Pancreas (tissue), 10 donors: ENCODE measurements around the gene ATP7A. TPM values are rescaled to one million over a fixed set of nuclear protein-coding genes. Genes with fewer than 3 reads are reported as not detected.
"Not testable (repeated sequence)": the region's sequence is repeated elsewhere in the genome, so short reads cannot be mapped to it uniquely, and the experiment has no call there.

Experiments
- ATAC-seq, 4 donors: fragments of 200-7000 bp; cut with Tn5 transposase; one replicate each; pipeline versions ENCODE4 v1.8.0 to v1.9.1; 2020; ENCODE audit warnings: mild to moderate bottlenecking in 4 of 4, moderate library complexity in 4 of 4
- DNase-seq, 6 donors: peaks; one replicate each; pipeline ENCODE4 v3.0.0-alpha.2; 2020
- FAIRE-seq: peaks from 2 replicates; lab custom pipeline; 2012; peaks lifted over from hg19 to GRCh38; lab: Jason Lieb, UNC
- H3K27ac ChIP-seq, 4 donors: fragments of 200-600 bp; sonication (generic); 1 replicate in 3 of 4; 2 replicates in 1 of 4; pipeline versions ENCODE4 v1.5.0 to v1.8.0; 2020
- H3K27me3 ChIP-seq, 4 donors: fragments of 200-600 bp; one replicate each; pipeline ENCODE4 v1.8.0; 2021
- H3K36me3 ChIP-seq, 3 donors: fragments of 200-600 bp; sonication (generic) in 1 of 3; one replicate each; pipeline versions ENCODE4 v1.5.0 to v1.8.0; 2020 to 2021
- H3K4me1 ChIP-seq, 3 donors: fragments of 200-600 bp; one replicate each; pipeline ENCODE4 v1.8.0; 2021
- H3K4me3 ChIP-seq, 4 donors: fragments of 200-600 bp; sonication (generic) in 2 of 4; one replicate each; pipeline versions ENCODE4 v1.5.0 to v1.8.0; 2020 to 2021
- H3K9me3 ChIP-seq, 4 donors: fragments of 200-600 bp; one replicate each; pipeline ENCODE4 v1.8.0; 2021
- WGBS, 2 donors: extraction: QIAGEN DNeasy Blood & Tissue Kit; methylation state at CpG; one replicate each; pipeline ENCODE4 v1.1.7; 2013; 5-methylcytosine and 5-hydroxymethylcytosine counted together
- intact Hi-C, 3 donors: fragments of 100-400 bp; cut with DNase I; formaldehyde crosslinking; loops; one replicate each; pipeline versions ENCODE4 v1.11.1 to v1.14.2; 2022
- polyA plus RNA-seq, 2 donors: library from polyadenylated mRNA; stranded (reverse); fragments of 200-250 nt; gene quantifications; one replicate each; pipeline ENCODE4 v1.2.3, GENCODE V29; 2013
- total RNA-seq, 6 donors: library from RNA; stranded (reverse); fragmentation: NEBNext Ultra II Directional in 4 of 6; extraction: Animal tissue kit (Norgen Biotek cat#: 25700) in 4 of 6; gene quantifications; one replicate each; pipeline versions ENCODE4 v1.2.1 to v1.2.4, GENCODE V29; 2021 to 2023
- TF ChIP-seq, protein P1 (sequence below), 4 donors: fragments of 200-600 bp; sonication (generic) in 3 of 4; IDR thresholded peaks; one replicate each; pipeline versions ENCODE4 v1.5.0 to v1.8.0; 2021; ENCODE audit warnings: antibody characterized with exemption in 4 of 4
- donor health status: healthy with polysubstance abuse.
- donor health status: DM: no; HTN: no; CAD: no; lungs with moderate emphysema.
- donor health status: DM: no; HTN: no; CAD: no.
- donor health status: control.
- donor health status: control.
- donor health status: Bipolar disorder and iron deficiency.
- donor health status: DM: yes; HTN: yes; CAD: no.
- donor health status: DM: no; HTN: no; CAD: no.
- donor health status: DM: no; HTN: no; CAD: no.
- donor health status: DM: yes; HTN: yes; CAD: no.

Gene ATP7A
- total and polyA plus RNA-seq, 8 donors, result 1.3 to 7.8 (median 4.1) TPM

DNA sequence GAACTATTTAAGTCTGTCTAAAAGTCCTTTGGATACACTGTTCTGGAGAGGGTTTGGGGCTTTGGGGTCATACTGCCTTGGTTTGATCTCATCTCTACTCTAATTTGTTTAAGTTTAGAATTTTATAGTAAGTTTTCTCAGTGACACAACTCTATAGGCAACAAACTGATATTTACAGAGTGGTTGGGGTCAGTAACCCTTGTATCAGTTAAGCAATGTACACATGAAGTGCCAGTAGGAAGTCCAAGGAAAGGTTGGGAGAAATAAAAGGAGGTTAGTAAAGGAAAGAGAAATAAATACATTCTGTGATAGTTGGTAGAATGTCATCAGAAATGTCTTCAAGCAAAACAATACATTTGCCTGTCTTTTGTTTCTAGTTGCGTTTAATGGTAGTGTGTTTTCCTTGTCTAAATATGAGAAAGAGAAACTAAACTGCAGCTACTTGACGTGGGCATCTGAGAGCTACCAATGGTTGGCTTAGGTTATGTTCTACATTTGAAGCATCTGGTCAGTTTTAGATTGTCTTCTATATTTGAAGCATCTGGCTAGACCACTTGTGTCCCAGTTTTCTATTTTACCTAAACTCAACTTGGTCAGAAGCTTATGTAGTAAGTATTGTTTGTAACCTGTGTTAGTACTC is 6.9 kb downstream of the ATP7A start:
- intact Hi-C loops, result loop anchor here in 1 of 3 donors (10.0 kb wide), 1 partner anchor 97 kb away; no protein-coding TSS in a partner anchor
- no peak overlapping the region for H3K4me3 ChIP-seq
- no peak overlapping the region for H3K27ac ChIP-seq
- no peak for FAIRE-seq
- H3K36me3 ChIP-seq, result no peaks in the 10 kb centered on the region
- peak in 1 of 4 donors; percentile 25 for ATAC-seq
- DNase-seq, result no peak
- peaks cover 0 to 6% (median 0%) of the 10 kb centered on the region in 3 donors for H3K4me1 ChIP-seq
- no peaks in the 10 kb centered on the region for H3K9me3 ChIP-seq
- no peaks in the 10 kb centered on the region for H3K27me3 ChIP-seq
- TF ChIP-seq, protein P1, sequence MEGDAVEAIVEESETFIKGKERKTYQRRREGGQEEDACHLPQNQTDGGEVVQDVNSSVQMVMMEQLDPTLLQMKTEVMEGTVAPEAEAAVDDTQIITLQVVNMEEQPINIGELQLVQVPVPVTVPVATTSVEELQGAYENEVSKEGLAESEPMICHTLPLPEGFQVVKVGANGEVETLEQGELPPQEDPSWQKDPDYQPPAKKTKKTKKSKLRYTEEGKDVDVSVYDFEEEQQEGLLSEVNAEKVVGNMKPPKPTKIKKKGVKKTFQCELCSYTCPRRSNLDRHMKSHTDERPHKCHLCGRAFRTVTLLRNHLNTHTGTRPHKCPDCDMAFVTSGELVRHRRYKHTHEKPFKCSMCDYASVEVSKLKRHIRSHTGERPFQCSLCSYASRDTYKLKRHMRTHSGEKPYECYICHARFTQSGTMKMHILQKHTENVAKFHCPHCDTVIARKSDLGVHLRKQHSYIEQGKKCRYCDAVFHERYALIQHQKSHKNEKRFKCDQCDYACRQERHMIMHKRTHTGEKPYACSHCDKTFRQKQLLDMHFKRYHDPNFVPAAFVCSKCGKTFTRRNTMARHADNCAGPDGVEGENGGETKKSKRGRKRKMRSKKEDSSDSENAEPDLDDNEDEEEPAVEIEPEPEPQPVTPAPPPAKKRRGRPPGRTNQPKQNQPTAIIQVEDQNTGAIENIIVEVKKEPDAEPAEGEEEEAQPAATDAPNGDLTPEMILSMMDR (IDR thresholded peaks at IDR 0.05), result no peak
- WGBS, 2 donors, result 33 to 43% methylated on average over 2 of the region's 2 CpGs

DNA sequence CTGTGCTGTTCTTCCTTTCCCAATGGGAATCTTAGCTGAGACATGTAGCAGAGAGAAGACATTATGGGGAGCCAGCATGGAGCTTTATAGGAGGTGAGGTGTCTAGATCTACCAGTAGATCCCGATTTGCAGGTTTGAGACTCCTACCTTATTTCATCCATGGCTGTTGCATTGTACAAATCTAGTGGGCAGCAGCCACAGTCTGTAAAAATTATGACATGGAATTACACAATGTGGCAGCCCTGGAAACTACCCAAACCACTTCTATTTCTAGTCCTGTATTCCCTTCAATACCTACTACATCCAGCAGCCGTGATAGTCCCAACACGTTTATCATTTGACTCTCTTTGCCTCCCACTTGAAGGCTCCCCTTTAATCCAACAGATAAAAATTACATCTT is 8.1 kb downstream of the ATP7A start:
- 38 to 45% methylated on average over 3 of the region's 3 CpGs for WGBS, 2 donors
- Histone ChIP-seq H3K4me1 (peaks cover 0 to 6% (median 0%) of the 10 kb centered on the region in 3 donors), H3K4me3 (no peak overlapping the region), H3K36me3 (no peaks in the 10 kb centered on the region), H3K27me3 (no peaks in the 10 kb centered on the region), H3K9me3 (no peaks in the 10 kb centered on the region), H3K27ac (no peak overlapping the region)
- DNase-seq (no peak), ATAC-seq (peak in 1 of 4 donors; percentile 37), FAIRE-seq (no peak)
- intact Hi-C loops, result loop anchor here in 1 of 3 donors (10.0 kb wide), 1 partner anchor 96 kb away; no protein-coding TSS in a partner anchor
- TF ChIP-seq, protein P1 (IDR thresholded peaks at IDR 0.05), result no peak

DNA sequence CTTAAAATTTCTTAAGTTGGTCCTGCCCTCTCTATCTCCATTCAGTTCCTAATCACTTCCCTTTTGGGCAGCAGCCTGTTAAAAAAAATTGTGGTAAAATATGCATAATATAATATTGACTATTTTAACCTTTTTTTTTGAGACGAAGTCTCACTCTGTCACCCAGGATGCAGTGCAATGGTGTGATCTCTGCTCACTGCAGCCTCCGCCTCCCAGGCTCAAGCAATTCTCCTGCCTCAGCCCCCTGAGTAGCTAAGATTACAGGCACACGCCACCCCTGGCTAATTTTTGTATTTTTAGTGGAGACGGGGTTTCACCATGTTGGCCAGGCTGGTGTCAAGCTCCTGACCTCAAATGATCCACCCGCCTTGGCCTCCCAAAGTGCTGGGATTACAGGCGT is 8.9 kb downstream of the ATP7A start:
- intact Hi-C loops, result loop anchor here in 1 of 3 donors (10.0 kb wide), 1 partner anchor 95 kb away; no protein-coding TSS in a partner anchor
- not testable (repeated sequence) for ATAC-seq, H3K4me1 ChIP-seq, FAIRE-seq, H3K27me3 ChIP-seq, H3K27ac ChIP-seq, DNase-seq, H3K36me3 ChIP-seq, H3K9me3 ChIP-seq, H3K4me3 ChIP-seq
- 69 to 82% methylated on average over 6 of the region's 6 CpGs for WGBS, 2 donors

DNA sequence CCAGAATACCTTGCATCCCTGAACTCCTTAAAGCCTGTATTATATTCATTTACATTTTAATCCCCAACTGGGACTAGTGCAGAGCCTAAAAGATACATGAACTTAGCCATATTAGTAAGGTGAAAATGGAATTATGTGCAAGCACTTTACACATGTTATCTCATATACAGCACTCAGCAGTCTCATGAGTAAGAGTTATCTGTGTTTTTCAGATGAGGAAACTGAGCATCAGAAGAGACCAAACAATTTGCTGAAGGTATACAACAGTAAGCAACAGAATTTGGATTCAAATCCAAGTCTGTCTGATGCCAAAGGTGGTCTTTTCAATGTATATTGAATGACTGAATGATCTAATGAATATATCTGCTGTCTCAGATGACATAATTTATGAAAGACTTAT is 12.3 kb downstream of the ATP7A start:
- H3K9me3 ChIP-seq, result no peaks in the 10 kb centered on the region
- H3K4me1 ChIP-seq, result peaks cover 0 to 9% (median 7%) of the 10 kb centered on the region in 3 donors
- ATAC-seq (no peak), DNase-seq (no peak), FAIRE-seq (no peak)
- TF ChIP-seq, protein P1 (IDR thresholded peaks at IDR 0.05), result no peak
- no peak overlapping the region for H3K4me3 ChIP-seq
- no peaks in the 10 kb centered on the region for H3K27me3 ChIP-seq
- H3K36me3 ChIP-seq, result no peaks in the 10 kb centered on the region
- H3K27ac ChIP-seq, result no peak overlapping the region
- intact Hi-C loops, result no loop called here

DNA sequence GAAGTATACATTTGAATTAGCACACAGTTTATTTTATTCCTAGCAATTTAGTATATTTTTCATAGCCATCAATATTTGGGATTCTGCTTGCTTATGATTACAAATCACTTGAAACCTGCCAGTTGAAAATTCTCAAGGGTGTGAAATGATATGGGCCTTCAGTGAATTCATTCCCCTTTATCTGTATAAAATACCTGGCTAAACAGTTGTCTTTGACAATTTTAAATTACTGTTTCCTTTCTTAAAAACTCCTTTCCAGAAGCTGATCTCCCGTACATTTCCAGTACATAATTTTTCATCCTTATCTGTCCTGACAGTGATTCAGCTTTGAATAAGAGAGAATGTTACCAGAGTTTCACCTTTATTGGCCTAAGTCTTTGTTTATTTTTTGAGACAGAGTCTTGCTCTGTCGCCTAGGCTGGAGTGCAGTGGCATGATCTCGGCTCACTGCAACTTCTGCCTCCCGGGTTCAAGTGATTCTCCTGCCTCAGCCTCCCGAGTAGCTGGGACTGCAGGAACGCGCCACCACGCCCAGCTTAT is 13.9 kb downstream of the ATP7A start:
- no peak overlapping the region for H3K27ac ChIP-seq
- no peaks in the 10 kb centered on the region for H3K9me3 ChIP-seq
- FAIRE-seq (no peak), DNase-seq (no peak), ATAC-seq (no peak)
- intact Hi-C loops, result no loop called here
- H3K4me3 ChIP-seq, result no peak overlapping the region
- 57 to 72% methylated on average over 8 of the region's 8 CpGs for WGBS, 2 donors
- peaks cover 0 to 7% (median 3%) of the 10 kb centered on the region in 3 donors for H3K4me1 ChIP-seq
- no peaks in the 10 kb centered on the region for H3K36me3 ChIP-seq
- TF ChIP-seq, protein P1 (IDR thresholded peaks at IDR 0.05), result no peak
- no peaks in the 10 kb centered on the region for H3K27me3 ChIP-seq
